GM21825 (cell line): ENCODE results near the gene MRPL3.
"Not testable (repeated sequence)": the region's sequence is repeated elsewhere in the genome, so short reads cannot be mapped to it uniquely, and the experiment has no call there.

Experiments
- ATAC-seq: cut with Tn5 transposase; IDR thresholded peaks from one replicate; pipeline ENCODE4 v1.9.1; 2021; ENCODE audit warnings: mild to moderate bottlenecking, moderate library complexity; ENCODE audit not compliant: unreplicated experiment

Gene MRPL3

GRCh38 chr3:131501949-131502348 is 822 bp downstream of the MRPL3 start:
- no peak for ATAC-seq

DNA sequence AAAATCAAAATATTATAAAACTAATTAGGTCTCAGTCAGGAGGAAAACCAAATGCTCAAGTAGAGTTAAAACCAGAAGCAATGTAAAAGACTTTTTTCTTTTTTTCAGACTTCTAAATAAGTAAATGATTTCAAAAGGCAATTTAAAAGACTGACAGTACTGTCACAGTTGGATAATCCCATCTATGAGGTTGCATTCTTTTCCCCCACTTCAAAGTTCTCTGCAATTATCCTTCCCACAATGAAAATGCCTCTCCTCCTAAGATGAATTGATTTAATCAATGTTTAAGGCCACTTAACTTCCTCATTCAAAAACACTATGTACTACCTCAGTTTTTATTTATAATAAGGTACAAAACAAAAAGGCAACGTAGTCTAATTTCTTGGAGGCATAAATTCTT is 8.1 kb downstream of the MRPL3 start:
- ATAC-seq: no peak

GRCh38 chr3:131491775-131492174 is 11.0 kb downstream of the MRPL3 start:
- ATAC-seq: no peak

DNA sequence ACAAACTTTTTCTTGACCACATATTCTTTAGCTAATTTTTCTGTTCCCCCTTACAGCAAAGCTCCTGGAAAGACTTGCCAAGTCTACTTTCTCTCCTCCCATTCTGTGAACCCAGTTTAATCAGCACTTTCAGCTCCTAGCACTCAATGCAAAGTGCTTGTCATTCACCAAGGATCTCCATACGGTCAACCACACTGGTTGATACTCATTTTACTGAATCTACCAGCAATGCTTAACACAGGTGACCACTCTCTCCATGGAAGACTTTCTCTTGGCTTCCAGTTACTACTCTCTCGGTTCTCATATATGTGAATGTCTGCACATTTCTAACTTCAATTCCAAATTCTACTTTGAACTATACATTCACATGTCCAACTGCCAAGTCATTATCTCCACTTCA is 11.7 kb downstream of the MRPL3 start:
- ATAC-seq: no peak

DNA sequence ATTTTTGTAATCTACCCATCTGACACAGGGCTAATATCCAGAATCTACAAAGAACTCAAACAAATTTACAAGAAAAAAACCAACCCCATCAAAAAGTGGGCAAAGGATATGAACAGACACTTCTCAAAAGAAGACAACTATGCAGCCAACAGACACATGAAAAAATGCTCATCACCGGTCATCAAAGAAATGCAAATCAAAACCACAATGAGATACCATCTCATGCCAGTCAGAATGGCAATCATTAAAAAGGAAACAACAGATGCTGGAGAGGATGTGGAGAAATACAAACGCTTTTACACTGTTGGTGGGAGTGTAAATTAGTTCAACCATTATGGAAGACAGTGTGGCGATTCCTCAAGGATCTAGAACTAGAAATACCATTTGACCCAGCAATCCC is 16.2 kb downstream of the MRPL3 start:
- ATAC-seq: not testable (repeated sequence)

DNA sequence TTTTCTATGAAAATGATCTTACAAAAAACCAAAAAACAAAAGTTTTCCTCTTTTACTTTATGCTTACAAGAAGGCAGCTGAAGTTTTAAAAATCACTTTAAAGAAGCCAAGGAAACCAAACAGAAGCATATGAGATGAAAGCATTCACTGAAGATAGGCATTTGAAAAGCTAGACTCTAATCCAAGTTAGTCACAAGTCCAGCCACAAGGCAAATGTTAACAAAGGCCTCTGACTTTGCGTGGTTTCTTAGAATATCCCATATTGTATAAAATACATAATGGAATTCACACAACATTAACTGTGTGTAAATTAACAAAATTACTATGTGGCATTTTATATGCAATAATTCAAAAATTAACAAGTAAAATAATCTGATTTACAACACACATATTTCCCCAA is 17.7 kb downstream of the MRPL3 start:
- ATAC-seq: no peak

DNA sequence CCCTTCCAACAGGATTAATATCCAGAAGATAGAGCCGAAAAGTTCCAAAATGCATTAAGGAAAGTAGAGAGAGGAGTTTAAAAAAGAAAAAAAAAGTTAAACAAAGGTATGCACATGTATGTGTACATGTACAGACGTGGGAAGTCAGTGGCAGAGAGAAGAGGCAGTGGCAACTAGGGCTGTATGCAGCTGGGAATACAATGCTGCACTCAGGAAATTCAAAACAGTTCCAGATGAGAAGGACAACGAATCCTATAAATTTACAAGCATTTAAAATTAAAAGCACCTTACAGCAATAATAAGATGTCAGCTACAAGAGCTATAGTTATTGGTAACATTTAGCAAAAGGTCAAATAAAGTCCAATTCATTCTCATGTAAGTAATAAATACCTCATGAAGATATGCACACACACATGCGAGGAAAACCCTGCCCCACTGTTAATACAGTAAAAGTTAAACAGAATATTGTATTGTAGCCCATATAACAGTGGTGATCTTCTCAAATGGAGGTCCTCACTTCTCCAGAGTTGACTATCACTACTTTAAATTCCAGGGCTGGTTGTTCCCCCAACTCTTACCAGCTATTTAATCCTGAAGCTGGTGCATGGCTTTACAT is 18.2 kb downstream of the MRPL3 start:
- no peak for ATAC-seq

DNA sequence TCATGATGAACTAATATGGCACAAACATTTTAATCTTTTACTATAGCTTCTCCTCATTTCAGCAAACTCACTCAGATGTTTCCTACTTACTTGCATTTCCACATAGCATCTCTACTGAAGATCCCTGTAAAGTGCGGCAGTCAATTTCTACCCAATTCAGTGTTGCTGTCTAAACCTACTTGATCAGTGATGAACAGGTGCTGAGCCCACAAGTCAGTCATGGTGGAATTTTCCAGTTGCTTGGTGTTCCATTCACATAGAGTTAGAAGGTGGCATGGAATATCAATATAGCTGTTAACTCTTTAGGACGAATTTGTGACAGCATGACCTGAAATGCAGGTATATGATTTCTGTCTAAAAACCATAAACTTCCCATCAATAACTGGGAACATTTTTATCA is 22.7 kb downstream of the MRPL3 start:
- ATAC-seq: no peak

DNA sequence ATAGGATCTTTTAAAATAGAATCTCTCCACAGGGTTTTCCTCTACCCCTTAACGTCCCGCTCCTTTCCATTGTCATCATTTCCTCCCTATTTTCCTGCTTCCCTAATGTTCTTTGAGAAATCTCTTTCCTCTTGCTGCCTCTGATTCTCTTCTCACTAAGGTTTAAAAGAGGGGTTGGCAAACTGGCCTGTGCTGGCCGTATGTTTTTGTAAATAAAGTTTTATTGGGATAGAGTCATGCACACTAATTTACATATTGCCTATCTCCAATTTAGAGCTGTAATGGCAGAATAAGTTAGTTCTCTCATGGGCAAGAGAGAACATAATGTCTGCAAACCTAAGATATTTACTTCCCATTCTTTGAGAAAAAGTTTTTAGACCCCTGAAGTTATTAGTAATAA is 25.0 kb downstream of the MRPL3 start:
- ATAC-seq: no peak

- ATAC-seq: no peak
These were observed 28.7 kb downstream of the MRPL3 start for GRCh38 chr3:131474115-131474514.

- no peak for ATAC-seq
These were observed 32.4 kb downstream of the MRPL3 start for GRCh38 chr3:131470377-131470776.

- no peak for ATAC-seq
These were observed 44.1 kb downstream of the MRPL3 start for GRCh38 chr3:131458653-131459052.

DNA sequence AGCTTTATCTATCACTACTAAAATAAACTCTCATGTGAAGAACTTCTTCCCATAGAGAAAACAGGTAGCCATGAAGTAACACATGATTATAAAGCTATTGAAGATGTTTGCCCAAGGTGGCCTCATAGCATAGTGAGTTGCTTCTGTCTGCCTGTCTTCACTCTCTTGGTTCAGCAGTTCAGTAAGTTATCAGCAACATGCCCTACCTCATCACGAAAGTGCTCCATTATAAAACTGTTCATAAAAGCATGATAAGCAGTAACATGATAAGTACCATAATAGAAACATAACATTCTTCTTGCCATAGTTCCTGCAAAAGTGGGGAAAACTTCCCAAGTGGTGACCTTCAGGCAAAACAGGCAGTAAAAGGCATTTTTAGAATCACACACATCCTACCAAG is 45.6 kb downstream of the MRPL3 start:
- ATAC-seq: no peak

GRCh38 chr3:131454501-131454900 is 48.3 kb downstream of the MRPL3 start:
- no peak for ATAC-seq

- ATAC-seq: no peak
These were observed 49.2 kb downstream of the MRPL3 start for GRCh38 chr3:131453533-131453932.

- ATAC-seq: no peak
These were observed 55.4 kb downstream of the MRPL3 start for GRCh38 chr3:131447349-131447748.

DNA sequence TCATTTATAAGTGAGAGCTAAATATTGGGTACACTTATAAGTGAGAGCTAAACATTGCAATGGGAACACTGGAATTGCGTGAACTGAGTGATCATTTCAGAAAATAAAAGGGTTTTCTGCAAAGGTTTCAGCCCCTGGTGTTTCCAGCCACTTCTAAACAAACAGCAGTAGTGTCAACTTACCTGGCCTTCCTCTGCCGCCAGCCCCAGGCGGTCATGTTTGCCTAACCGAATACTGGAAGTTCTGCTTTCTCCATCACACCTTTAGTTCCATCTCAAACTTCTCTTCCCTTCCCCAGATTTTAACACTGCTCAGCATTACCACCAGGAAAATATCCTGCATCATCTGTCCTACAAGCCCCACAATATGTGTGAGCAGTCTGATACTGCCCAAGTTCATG is 58.6 kb downstream of the MRPL3 start:
- no peak for ATAC-seq

DNA sequence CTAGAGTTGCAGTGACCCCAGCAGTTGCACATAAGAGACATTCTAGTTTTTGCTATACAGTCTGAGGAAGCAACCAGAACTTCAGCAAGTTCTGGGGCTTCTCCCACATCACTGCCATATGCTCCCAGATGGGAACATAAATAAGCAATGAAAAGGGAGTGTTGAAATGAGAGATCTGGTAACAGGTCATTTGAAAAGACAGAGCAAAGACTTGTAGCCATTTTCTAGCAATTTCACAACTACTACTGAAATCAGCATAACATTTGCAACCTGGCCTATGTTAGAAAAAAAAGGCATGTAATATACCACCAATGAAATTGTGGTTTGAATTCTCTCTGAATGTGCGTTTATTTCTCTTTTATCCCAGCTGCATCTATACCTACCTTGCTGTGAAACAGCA is 63.7 kb downstream of the MRPL3 start:
- ATAC-seq: no peak

DNA sequence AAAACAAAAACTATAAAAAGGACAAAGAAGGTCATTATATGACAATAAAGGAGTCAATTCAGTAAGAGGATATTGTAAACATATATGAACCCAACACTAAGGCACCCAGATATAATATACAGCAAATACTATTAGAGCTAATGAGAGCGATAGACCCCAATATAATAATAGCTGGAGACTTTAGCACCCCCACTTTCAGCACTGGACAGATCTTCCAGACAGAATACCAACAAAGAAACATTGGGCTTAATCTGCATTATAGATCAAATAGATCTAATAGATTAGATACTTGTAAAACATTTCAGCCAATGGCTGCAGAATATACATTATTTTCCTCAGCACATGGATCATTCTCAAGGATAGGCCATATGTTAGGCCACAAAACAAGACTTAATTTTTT is 67.8 kb downstream of the MRPL3 start:
- no peak for ATAC-seq

DNA sequence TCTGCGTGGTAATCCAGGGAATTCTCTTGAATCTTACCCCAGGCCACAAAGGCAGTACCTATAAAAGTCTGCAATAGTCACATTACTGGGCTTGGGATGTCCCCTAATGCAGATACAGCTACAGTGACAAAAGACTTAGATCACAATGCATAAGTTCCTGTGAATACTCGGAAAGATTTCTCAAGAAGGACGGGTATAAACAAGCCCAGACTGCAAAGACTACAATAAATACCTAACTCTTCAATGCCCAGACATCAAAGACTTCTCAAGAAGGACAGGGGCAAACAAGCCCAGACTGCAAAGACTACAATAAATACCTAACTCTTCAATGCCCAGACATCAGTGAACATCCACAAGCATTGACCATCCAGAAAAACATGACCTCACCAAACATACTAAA is 70.3 kb downstream of the MRPL3 start:
- ATAC-seq: no peak

GRCh38 chr3:131431754-131432153 is 71.0 kb downstream of the MRPL3 start:
- ATAC-seq: no peak

GRCh38 chr3:131427226-131427625 is 75.5 kb downstream of the MRPL3 start:
- ATAC-seq: no peak

- no peak for ATAC-seq
These were observed 80.7 kb downstream of the MRPL3 start for GRCh38 chr3:131421957-131422498.
